Measurements from ENCODE around the gene IER5L. TPM values are rescaled to one million over a fixed set of nuclear protein-coding genes. Genes with fewer than 3 reads are reported as not detected.

The IER5L gene
- total and polyA plus RNA-seq, 9 donors = 2.5 to 74.3 (median 41.5) TPM

DNA sequence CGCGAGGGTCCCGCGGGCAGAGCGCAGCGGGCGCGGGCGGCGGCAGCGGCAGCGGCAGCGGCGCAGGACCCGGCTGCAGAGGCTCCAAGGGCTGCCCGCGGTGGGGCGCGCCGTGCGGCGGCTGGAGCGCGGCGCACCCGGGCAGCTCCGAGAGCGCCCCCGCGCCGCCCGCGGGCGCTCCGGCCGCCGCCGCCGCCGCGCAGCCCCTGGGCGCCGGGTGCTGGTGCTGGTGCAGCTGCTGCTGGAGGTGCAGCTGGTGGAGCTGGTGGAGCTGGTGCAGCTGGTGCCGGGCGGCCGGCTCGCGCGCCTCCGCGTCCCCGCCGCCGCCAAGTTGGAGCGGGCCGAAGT is 644 bp downstream of the IER5L start:
- Histone ChIP-seq H3K36me3 (no peaks in the 10 kb centered on the region), H3K4me3 (peak overlapping the region; percentile 52), H3K27me3 (no peaks in the 10 kb centered on the region), H3K4me1 (ENCODE audit: insufficient read depth) (peaks cover 12% of the 10 kb centered on the region), H3K9me3 (no peaks in the 10 kb centered on the region), H3K27ac (peak overlapping the region; percentile 97 to 99)
- TF ChIP-seq POLR2A (IDR thresholded peaks at IDR 0.05) (no peak), EP300 (IDR thresholded peaks at IDR 0.05) (no peak)
- TF ChIP-seq, protein P1, sequence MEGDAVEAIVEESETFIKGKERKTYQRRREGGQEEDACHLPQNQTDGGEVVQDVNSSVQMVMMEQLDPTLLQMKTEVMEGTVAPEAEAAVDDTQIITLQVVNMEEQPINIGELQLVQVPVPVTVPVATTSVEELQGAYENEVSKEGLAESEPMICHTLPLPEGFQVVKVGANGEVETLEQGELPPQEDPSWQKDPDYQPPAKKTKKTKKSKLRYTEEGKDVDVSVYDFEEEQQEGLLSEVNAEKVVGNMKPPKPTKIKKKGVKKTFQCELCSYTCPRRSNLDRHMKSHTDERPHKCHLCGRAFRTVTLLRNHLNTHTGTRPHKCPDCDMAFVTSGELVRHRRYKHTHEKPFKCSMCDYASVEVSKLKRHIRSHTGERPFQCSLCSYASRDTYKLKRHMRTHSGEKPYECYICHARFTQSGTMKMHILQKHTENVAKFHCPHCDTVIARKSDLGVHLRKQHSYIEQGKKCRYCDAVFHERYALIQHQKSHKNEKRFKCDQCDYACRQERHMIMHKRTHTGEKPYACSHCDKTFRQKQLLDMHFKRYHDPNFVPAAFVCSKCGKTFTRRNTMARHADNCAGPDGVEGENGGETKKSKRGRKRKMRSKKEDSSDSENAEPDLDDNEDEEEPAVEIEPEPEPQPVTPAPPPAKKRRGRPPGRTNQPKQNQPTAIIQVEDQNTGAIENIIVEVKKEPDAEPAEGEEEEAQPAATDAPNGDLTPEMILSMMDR (IDR thresholded peaks at IDR 0.05) = no peak
- intact Hi-C loops (cut with DNase I) = loop anchor here (2.0 to 10.0 kb wide), 10 partner anchors 35 to 427 kb away; no protein-coding TSS in a partner anchor
- WGBS, 3 donors = 0% methylated on average over 13 to 56 of the region's 56 CpGs
- DNase-seq = no peak

GRCh38 chr9:129176701-129177442 is 1.2 kb downstream of the IER5L start:
- DNase-seq = peak; percentile 55 to 74 (median 70)
- peak overlapping the region; percentile 97 to 99 for H3K27ac ChIP-seq
- no peaks in the 10 kb centered on the region for H3K36me3 ChIP-seq
- intact Hi-C loops (cut with DNase I) = loop anchor here (1.0 to 10.0 kb wide), 11 partner anchors 34 to 433 kb away; no protein-coding TSS in a partner anchor
- H3K27me3 ChIP-seq = no peaks in the 10 kb centered on the region
- TF ChIP-seq, protein P1 (IDR thresholded peaks at IDR 0.05) = peak in 1 of 3 donors; percentile 10
- TF ChIP-seq POLR2A (IDR thresholded peaks at IDR 0.05) = no peak
- WGBS, 3 donors = 0 to 1% (median 1%) methylated on average over 55 to 80 of the region's 80 CpGs
- H3K4me1 ChIP-seq (ENCODE audit: insufficient read depth) = peaks cover 14% of the 10 kb centered on the region
- H3K4me3 ChIP-seq = peak overlapping the region; percentile 52
- no peaks in the 10 kb centered on the region for H3K9me3 ChIP-seq

DNA sequence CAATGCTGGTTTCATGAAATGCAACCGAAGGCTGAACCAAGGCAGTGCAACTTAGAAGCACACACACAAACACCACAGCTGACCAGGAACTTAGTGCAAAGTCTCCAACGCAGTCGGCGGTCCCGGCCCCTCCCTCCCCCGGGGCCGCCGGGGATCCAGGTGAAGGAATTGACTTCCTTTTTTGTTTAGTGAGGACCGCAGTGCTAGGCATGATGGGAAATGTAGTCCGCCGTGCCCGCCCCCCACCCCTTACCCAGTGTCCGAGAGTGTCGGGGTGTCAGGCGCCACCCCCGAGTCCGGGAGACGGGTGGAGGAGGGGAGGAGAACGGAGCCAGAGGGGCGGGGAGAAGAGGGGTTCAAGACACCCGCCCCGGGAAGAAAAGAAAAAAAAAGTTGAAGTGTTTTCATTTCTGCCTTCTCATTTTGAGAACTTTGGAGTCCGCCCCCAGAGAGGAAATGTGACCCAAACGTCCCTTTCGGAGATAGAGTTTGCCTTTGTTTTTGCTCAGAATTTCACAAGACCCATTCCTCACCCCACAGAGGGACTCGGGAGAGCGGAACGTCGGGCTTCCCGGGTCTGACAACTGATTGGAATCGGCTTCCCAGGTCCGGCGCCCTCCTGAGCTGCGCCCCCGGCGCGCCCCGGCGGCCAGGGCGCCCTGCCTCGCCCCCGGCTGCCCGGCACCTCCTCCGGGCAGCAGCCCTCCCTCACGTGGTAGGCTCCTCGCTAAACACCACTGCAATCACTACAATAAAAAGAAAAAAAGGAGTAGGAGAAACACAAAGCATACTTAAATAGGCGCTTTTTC is 2.0 kb downstream of the IER5L start:
- Histone ChIP-seq H3K4me3 (peak overlapping the region; percentile 52), H3K9me3 (no peaks in the 10 kb centered on the region), H3K4me1 (ENCODE audit: insufficient read depth) (peaks cover 14% of the 10 kb centered on the region), H3K27ac (peak overlapping the region; percentile 97 to 99), H3K36me3 (no peaks in the 10 kb centered on the region), H3K27me3 (no peaks in the 10 kb centered on the region)
- intact Hi-C loops (cut with DNase I) = loop anchor here (1.0 to 10.0 kb wide), 12 partner anchors 33 to 434 kb away; no protein-coding TSS in a partner anchor
- TF ChIP-seq EP300 (IDR thresholded peaks at IDR 0.05) = no peak
- peak; percentile 63 for TF ChIP-seq POLR2A (IDR thresholded peaks at IDR 0.05)
- WGBS, 3 donors = 0% methylated on average over 47 of the region's 47 CpGs
- peak; percentile 87 to 92 (median 91) for DNase-seq

DNA sequence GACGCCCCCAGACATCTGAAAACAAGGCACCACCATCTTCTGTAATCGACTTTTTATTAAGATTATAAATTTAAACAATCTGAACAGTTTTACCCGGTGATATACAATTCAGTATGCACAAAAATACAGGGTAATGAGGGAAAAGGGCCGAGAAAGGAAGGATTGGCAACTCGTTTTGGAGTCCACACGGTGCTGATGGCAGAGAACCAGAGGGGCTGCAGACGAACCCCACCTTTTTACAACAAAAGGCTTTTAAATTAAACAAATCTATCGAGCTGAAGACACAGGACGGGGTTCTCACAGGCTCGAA is 2.6 kb downstream of the IER5L start:
- H3K9me3 ChIP-seq = no peaks in the 10 kb centered on the region
- H3K4me3 ChIP-seq = peak overlapping the region; percentile 52
- TF ChIP-seq EP300 (IDR thresholded peaks at IDR 0.05) = no peak
- TF ChIP-seq, protein P1 (IDR thresholded peaks at IDR 0.05) = no peak
- TF ChIP-seq POLR2A (IDR thresholded peaks at IDR 0.05) = no peak
- no peaks in the 10 kb centered on the region for H3K27me3 ChIP-seq
- WGBS, 3 donors = 1 to 2% (median 1%) methylated on average over 10 of the region's 10 CpGs
- H3K36me3 ChIP-seq = no peaks in the 10 kb centered on the region
- DNase-seq = no peak
- peak overlapping the region; percentile 97 to 99 for H3K27ac ChIP-seq
- intact Hi-C loops (cut with DNase I) = loop anchor here (2.0 to 10.0 kb wide), 10 partner anchors 33 to 429 kb away; no protein-coding TSS in a partner anchor
- H3K4me1 ChIP-seq (ENCODE audit: insufficient read depth) = peaks cover 14% of the 10 kb centered on the region

Measured in ovary (tissue), 9 donors.